GM21367 (cell line): ENCODE results near the gene SHMT1.
A peak's percentile ranks its signal among the peaks of the same experiment; 100 is the strongest.
"Not testable (repeated sequence)": the region's sequence is repeated elsewhere in the genome, so short reads cannot be mapped to it uniquely, and the experiment has no call there.

Source experiments
- ATAC-seq: cut with Tn5 transposase; IDR thresholded peaks from one replicate; pipeline ENCODE4 v1.9.1; 2021; ENCODE audit not compliant: unreplicated experiment

Gene SHMT1

DNA sequence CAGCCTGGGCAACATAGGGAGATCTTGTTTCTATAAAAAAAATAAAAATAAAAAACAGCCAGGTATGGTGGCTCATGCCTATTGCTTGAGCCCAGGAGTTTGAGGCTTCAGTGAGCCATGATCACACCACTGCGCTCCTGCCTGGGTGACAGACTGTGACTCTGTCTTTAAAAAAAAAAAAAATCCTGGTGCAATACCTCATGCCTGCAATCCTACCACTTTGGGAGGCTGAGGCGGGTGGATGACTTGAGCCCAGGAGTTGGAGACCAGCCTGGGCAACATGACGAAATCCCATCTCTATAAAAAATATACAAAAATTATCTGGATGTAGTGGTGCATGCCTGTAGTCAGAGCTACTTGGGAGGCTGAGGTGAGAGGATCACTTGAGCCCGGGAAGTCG, 15.3 kb upstream of the SHMT1 start:
- not testable (repeated sequence) for ATAC-seq

DNA sequence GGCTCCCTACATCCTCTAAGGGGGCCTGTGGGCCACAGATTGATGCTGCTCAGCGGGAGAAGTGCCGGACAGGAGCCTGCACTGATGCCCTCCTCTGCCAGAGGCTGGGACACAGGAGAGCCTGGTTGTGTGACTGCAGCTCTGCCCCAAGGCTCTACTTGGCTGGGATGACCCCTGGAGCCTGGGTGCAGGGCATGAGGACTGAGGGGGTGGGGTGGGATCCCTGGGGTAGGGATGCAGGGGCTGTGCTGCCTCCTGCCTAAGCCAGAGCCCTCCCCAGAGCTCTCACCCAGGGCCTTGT, 14.8 kb upstream of the SHMT1 start:
- ATAC-seq, result no peak

DNA sequence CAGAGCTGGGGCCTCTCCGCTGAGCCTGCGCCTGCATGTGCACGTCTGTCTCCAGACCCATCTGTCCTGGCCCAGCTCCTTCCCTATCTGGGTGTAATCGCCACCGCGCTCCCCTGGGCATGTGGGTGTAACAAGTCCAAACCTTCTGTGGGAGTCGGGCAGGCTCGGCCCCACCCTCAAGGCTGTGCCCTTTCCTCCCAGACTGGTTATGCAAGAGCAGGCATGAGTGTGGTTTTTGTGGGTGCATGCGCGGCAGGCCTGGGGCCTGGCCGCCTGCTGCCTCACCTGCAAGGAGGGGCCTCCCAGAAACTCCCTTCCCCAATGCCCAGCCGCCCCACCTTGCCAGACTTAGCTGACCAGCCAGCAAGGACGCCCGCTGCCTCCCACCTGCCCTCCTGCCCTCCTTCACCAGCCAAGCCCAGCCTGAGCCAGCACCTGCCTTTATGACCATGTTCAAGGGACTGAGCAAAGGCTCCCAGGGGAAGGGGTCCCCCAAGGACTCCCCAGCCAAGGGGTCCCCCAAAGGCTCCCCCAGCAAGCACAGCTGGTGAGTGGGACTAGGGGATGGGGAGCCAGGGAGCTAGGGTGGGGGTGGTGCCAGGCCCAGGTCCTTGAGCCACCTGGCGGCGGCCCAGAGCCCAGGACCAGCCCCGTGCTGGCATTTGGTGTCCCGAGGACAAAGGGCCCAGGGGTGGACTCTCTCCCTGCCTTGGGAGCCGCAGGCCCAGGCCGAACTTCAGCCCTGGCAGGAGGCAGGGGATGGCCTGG, 14.3 kb upstream of the SHMT1 start, which contains the start of gene EVPLL:
EVPLL (plus strand) TSS at position 342 of the 768 bp plus-strand sequence. CDS start 3,160 bp downstream, outside the sequence.
- no peak for ATAC-seq

DNA sequence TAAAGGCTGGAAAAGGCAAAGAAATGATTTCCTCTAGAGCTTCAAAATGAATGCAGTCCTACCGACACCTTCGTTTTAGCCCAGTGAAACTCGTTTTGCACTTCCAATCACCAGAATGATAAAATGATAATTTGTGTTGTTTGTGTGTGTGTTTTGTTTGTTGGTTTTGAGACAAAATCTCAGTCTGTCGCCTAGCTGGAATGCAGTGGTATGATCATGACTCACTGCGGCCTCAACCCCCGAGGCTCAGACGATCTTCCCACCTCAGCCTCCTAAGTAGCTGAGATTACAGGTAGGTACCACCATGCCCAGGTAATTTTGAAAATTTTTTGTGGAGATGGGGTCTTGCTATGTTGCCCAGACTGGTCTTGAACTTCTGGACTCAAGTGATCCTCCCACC, 10.9 kb upstream of the SHMT1 start:
- no peak for ATAC-seq

DNA sequence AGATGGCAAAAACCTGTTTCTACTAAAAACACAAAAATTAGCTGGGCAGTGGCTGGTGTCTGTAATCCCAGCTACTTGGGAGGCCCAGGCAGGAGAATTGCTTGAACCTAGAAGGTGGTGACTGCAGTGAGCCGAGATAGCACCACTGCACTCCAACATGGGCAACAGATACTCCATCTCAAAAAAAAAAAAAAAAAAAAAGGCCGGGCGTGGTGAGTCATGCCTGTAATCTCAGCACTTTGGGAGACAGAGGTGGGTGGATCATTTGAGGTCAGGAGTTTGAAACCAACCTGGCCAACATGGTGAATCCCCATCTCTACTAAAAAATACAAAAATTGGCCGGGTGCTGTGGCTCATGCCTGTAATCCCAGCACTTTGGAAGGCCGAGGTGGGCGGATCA, 9.8 kb upstream of the SHMT1 start:
- ATAC-seq, result not testable (repeated sequence)

DNA sequence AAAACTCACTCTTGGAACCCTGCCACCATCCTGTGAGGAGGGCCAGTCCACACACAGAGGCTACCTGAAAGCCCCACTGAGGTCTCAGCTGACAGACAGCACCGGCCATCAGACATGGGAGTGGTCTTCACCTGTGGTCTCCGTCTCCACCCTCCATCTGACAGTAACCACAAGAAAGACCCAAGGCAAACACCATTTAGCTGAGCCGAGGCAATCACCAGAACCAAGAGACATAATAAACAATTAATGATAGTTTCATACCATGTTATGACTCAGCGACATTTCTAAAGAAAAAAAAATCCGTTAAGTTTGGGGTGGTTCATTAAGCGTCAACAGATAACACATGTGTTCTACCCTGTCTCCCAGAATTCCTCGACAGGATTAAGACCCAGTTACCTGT, 8.1 kb upstream of the SHMT1 start:
- ATAC-seq, result no peak

DNA sequence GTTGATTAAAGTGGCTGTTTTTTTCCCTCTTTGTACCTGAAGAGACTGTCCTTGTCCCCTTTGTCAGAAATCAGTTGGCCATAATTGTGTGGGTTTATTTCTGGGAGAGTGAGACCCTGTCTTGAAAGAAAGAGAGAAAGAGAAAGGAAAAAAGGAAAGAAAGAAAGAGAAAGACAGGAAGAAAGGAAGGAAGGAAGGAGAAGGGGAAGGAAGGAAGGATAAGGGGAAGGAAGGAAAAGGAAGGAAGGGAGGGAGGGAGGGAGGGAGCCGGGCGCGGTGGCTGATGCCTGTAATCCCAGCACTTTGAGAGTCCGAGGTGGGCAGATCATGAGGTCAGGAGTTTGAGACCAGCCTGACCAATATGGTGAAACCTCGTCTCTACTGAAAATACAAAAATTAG, 7.4 kb upstream of the SHMT1 start:
- no peak for ATAC-seq

DNA sequence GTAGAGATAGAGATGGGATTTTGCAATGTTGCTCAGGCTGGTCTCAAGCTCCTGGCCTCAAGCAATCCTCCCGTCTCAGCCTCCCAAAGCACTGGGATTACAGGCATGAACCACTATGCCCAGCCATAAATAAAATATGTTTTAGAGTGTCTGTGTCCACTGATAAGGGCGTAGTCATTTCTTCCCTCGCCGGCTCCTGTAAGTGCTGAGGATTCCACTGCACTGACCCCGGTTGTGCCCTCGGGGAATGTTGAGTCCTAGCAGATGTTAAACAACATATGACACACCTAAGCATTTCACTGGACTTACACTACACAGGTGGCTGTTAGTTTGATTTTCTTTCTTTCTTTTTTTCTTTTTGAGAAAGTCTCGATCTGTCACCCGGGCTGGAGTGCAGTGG, 5.6 kb upstream of the SHMT1 start:
- no peak for ATAC-seq

DNA sequence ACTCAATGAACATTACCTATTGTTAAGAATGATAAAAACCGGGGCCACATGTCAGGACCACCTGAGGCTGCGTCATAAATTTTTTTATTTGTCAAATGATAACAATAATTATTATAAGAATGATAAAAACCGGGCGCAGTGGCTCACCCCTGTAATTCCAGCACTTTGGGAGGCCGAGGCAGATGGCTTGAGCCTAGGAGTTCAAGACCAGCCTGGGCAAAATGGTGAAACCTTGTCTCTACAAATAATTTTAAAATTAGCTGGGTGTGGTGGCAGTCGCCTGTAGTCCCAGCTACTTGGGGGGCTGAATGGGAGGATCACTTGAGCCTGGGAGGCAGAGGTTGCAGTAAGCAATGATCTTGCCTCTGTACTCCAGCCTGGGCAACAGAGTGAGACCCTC, 816 bp upstream of the SHMT1 start:
- no peak for ATAC-seq

DNA sequence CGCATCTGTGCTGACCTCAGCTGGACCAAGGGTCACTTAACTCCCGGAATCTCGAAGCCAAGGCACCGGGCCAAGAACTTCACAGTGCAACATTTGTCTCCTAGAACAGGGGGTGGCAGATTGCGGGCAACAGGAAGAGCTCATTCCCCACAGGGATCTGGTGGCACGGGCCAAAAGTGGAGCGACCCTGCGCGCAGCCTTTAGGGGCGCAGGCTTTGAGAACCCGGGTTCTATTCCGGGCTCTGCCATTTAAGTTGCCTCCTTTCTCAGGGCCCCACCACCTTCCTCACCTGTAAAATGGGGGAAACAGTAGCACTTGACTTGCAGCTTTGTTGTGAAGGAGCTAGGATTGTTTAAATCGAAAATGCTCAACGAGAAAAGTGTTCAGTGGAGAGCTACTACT, 651 bp downstream of the SHMT1 start:
- ATAC-seq, result peak; percentile 10

DNA sequence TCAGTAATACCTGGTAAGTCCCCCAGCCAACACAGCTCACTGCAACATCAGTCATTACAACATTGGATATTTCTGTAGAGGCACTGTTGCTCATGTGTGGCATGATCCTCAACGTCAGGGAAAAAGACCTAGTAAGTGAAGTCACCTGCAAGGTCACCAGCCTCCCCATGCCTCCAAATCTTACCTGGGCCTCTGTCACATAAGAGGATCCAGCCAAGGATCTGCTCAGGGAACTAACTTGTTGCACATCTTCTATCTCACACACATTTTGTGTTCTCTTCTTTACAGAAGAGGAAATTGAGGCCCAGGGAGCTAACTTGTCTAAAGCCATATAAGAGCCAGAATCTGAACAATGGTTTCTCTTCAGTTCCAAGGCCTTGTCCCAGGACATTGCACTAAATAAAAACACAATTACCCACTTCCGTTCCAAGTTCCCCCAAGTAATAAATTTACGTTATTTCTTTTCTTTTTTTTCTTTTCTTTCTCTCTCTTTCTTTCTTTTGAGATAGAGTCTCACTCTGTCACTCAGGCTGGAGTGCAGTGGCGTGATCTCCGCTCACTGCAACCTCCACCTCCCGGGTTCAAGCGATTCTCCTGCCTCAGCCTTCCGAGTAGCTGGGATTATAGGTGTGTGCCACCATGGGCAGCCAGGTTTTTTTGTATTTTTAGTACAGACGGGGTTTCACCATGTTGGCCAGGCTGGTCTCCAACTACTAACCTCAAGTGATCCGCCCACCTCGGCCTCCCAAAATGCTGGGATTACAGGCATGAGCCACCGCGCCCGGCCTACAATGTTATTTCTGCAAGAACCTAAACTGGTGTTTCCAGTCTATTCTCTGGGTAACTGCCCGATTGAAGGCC, 1.3 kb downstream of the SHMT1 start:
- no peak for ATAC-seq

DNA sequence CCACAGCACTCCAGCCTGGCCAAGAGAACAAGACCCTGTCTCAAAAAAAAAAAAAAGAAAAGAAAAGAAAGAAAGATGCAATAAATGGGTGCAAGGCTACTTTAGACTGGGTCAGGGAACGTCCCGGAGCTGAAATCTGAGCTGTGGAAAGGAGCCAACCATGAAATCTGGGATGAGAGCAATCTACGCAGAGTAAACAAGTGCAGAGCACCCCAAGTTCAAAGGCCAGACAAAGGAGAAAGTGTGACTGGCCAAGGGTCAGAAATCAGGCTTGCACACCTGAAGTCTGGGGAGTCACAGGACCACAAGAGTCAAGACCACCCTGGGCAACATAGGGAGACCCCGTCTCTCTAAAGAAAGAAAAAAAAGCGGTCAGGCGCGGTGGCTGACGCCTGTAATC, 2.8 kb downstream of the SHMT1 start:
- ATAC-seq, result no peak

DNA sequence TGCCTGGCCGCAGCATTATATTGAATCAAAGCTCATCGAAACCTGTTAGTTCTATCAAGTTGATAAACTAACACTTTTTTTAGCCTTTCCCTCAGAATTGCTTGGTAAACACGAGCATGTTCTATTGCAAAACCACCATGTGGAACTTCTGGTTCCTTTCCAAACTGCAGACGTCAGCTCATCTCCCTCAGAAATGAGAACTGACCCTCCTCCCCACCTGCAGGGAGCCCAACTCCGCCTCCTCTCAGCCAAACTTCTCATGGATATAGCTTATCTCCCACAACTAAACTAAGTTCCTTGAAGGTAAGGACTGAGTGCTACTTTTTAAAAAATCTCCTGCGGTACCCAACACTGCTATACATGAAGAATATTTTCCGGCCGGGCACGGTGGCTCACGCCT, 6.7 kb downstream of the SHMT1 start:
- no peak for ATAC-seq

DNA sequence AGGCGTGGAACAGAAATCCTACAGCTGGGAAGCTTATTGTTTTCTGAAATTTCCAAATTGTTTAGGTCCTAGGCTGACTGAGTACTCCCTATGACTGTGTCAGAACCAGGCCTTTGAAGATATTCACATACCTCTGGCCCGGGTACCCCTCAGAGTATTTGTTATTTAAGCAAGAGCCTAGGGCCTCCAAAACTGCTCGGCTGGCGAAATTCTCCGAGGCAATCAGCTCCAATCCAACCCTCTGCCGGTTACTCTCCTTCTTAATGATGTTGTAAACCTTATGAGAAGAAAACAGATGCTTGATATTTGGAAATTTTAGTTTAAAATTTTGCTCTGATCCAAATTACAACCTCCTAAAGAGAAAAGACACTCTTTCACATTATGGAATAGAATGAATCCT, 9.8 kb downstream of the SHMT1 start:
- no peak for ATAC-seq

DNA sequence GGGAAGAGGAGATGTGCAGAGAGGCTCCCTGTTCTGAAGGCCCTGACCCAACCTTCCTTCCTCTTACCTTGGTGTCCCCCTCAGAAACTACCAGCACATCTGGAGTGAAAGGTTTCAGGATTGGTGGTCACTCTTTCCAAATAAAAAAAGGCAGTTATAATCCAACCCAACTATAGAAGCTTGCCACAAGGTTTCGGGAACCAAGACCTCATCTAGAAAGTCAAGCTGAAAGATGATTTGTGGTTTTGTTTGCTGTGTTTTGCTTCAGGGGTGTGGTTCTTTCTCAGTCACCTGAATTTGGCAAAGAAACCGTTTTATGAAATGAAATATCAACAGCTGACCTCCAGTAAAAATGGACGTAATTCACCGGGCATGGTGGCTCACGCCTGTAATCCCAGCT, 19.3 kb downstream of the SHMT1 start:
- no peak for ATAC-seq

DNA sequence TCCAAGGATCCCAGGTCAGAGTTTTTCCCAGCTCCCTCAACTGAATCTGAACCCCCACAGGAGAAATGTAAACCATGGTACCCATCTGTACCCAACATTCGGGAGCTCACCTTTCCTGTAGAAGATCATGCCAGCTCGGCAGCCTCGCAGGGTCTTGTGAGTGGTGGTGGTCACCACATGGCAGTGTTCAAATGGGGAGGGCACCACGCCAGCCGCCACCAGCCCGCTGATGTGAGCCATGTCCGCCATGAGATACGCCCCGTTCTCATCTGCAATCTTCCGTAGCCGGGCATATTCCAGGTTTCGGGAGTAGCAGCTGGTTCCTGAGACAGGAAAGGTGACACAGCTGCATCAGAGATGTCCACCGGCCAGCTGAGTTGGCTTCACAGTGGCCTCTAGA, 23.4 kb downstream of the SHMT1 start:
- no peak for ATAC-seq

DNA sequence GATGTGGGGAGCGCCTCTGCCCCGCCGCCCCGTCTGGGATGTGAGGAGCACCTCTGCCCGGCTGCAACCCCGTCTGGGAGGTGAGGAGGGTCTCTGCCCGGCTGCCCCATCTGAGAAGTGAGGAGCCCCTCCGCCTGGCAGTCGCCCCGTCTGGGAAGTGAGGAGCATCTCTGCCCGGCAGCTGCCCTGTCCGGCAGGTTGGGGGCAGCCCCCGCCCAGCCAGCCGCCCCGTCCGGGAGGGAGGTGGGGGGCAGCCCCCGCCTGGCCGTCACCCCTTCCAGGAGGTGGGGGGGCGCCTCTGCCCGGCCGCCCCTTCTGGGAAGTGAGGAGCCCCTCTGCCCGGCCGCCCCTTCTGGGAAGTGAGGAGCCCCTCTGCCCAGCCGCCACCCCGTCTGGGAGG, 25.2 kb downstream of the SHMT1 start:
- ATAC-seq, result not testable (repeated sequence)

DNA sequence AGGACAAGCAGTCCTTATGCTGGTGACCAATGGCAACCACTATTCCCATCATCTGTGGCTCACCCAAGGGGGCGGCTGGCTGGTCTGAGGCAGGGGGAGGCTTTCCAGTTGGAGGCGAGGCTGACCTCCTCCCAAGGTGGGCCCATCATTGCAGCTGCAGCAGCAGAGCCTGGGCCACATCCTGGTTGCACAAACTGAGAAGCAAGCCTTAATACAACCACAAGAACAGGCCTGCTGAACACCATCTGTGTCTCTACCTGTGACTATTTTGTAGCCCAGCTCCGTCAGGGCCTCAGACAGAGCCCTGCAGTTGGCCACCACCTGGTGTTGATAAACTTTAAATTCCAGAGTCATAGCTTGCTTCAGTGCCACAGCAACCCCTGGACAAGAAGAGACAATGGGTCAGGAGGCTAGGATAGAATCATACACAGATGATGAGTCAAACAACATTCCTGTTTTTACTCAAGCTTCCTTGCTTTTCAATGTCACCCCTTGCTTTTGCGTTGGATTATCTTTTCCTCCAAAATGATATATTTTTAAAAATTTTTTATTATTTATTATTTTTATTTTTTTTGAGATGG, 30.4 kb downstream of the SHMT1 start:
- no peak for ATAC-seq

DNA sequence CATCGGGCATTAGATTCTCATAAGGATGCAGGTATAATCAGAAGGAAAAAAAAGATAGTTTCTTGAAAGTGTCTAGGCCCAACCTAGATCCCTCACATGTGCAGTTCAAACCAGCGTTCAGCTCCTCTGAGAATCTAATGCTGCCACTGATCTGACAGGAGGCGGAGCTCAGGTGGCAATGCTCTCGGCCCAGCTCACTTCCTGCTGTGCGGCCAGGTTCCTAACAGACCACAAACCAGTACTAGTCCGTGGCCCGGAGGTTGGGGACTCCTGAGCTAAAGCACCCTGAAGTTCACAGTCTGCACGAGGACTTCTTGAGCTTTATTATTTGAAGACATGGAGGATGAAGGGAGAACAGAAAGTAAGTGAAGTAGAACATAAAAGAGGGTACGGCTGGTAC, 31.5 kb downstream of the SHMT1 start:
- no peak for ATAC-seq

DNA sequence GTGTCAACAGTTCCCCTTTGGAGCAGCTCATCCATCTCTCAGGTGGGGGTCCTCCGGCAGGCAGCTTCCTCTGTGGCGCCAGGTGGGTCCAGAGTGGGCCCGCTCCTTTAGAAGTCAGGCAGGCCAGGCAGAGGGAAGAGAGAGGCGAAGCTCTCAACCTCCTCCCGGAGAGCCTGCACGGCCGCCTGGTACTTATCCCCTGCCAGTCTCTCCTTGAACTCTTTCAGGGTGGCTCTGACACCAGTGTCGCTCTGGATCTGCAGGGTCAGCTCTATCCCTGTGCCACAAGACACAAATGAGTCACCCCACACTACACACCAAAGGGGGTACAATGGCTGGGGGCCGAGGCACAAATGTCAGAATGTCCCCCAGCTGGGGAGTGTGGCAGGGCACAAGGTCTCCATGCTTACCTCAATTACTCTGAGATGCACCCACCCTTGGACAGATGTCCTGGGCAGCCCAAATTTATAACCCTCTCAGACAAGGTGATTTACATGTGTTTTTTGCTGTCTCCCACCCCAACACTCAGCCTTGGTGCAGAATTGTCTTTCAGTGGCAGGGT, 34.6 kb downstream of the SHMT1 start:
- no peak for ATAC-seq

DNA sequence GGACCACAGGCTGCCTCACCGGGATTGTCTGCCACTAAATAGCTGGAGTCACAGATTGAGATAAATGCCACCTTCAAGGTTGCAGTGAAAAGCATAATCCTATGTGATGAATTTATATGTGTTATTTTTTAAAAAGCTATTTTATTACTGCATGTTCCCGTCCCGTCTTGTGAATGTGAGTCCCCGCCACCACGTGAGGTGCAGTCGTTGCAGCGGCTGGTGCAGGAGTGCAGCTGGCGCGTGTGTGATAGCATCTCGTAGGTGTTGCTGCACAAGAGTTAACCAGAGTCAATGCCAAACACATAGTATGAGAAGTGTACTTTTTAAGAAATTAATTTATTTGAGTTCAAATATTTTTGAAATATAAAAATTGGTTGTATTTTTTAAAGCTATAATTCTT, 35.8 kb downstream of the SHMT1 start:
- no peak for ATAC-seq

DNA sequence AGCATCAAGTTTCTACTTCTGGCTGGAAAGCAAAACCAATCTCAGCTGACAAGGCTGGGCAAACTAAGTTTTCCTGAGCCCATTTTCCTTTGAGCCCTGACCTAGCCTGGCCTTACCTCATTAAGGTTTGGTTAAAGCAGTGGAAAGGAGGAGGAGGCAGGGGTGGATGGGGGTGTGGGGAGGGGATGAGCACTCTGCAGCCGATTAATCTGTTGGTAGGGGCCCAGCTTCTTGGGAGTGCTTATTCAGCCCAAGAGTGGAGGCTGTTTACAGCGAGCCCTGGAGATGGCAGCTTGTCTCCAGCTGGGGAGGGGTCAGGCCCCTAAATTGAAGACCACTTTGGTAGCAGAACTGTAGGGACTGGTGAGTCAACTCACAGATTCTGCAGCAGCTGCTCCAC, 36.3 kb downstream of the SHMT1 start:
- no peak for ATAC-seq
